ENCODE measurements around the gene EIF4H.
"Not testable (repeated sequence)": the region's sequence is repeated elsewhere in the genome, so short reads cannot be mapped to it uniquely, and the experiment has no call there.

The EIF4H gene

DNA sequence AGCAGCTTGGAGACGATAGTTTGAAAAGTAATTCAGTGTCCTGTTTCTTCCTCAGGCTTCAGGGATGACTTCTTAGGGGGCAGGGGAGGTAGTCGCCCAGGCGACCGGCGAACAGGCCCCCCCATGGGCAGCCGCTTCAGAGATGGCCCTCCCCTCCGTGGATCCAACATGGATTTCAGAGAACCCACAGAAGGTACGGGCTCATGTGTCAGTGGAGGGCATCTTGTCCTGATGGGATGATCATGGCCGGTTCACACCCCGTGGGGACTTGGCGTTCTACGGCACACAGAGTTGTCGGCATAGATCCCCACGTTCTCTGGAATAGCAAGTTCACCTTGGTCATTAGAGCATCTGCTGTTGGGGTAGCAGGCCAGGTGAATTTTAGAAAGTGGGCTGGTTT lies 20.5 kb downstream of the EIF4H start:
- H3K4me3 Mint-ChIP-seq: peak overlapping the region; percentile 40
- peaks cover 11% of the 10 kb centered on the region for H3K4me1 Mint-ChIP-seq
- ATAC-seq (replicated peaks; ENCODE audit: extremely low read depth, poor library complexity, severe bottlenecking) (no peak), DNase-seq (ENCODE audit: low spot score in 2 of 2) (no peak)
- H3K9me3 Mint-ChIP-seq: no peaks in the 10 kb centered on the region
- H3K36me3 Mint-ChIP-seq (ENCODE audit: insufficient read depth): peaks cover 78% of the 10 kb centered on the region
- H3K27me3 Mint-ChIP-seq: no peaks in the 10 kb centered on the region
- H3K27ac Mint-ChIP-seq (ENCODE audit: low read depth): peak overlapping the region; percentile 61

DNA sequence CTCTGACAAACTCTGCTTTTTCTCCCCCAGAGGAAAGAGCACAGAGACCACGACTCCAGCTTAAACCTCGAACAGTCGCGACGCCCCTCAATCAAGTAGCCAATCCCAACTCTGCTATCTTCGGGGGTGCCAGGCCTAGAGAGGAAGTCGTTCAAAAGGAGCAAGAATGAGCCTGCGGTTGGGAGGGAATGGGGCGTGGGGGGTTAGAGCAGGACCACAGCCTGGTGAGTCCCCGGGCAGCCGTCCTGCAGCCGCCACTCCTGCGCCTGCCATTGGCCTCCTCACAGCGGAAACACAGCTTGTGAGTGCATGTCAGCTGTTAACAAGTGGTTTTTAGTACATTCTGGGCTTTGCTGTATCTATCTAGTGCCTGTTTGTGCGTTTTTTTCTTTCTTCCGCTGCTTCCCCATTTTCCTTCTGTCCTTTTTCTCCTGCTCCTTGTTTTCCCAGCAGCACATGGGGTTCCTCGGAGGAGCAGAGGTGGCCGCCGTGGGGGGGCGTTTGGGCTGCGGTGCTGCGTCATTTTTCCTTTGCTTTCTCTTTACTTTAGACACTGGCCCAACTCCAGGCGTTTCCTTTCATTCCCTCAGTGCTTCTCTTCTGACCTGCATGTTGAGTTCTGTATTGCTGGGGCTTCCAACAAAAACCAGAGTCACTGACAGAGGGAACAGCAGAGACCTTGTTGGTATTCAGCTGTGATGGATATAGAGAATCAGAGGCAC lies 21.1 kb downstream of the EIF4H start:
- peak overlapping the region; percentile 40 for H3K4me3 Mint-ChIP-seq
- ATAC-seq (replicated peaks; ENCODE audit: extremely low read depth, poor library complexity, severe bottlenecking): peak; percentile 78

DNA sequence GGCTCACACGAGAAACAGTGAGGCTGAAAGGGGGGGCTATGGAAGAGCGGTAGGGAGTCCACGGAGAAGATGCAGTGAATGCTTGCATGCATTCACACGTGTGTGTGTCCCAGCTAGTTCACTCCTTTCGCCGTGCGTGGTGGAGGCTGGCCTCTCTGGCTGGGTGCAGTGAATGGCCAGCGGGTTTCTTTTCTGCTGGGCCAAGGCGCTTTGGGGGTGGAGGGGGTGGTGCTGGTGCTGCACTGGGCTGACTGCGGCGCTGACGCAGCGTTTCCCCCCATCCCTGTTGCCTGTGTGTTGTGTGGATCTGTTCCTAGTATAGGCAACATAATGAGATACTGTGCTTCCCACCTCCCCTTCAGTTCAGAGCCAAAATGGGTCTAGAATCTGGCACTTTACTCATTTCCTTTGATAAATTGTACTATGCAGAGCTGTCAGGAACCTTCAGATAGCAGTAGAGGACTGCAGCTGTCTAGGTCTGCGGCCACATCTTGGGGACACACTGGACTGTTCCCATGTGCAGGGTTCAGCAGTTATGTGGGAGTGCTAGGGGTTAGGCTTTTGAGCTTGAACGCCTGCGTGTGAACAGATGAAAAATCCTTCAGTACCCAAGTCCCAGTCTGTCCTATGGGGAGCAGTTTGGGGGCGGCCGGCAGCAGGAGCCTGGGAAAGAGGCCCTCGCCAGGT lies 22.0 kb downstream of the EIF4H start:
- H3K9me3 Mint-ChIP-seq; DNase-seq (ENCODE audit: low spot score in 2 of 2); ATAC-seq (replicated peaks; ENCODE audit: extremely low read depth, poor library complexity, severe bottlenecking); H3K27me3 Mint-ChIP-seq: not testable (repeated sequence)
- peaks cover 11% of the 10 kb centered on the region for H3K4me1 Mint-ChIP-seq
- H3K36me3 Mint-ChIP-seq (ENCODE audit: insufficient read depth): peaks cover 65% of the 10 kb centered on the region
- peak overlapping the region; percentile 61 for H3K27ac Mint-ChIP-seq (ENCODE audit: low read depth)
- H3K4me3 Mint-ChIP-seq: peak overlapping the region; percentile 18

More for the DNA sequence above, 21.1 kb downstream of the EIF4H start:
- H3K27me3 Mint-ChIP-seq; DNase-seq (ENCODE audit: low spot score in 2 of 2); H3K9me3 Mint-ChIP-seq: not testable (repeated sequence)
- H3K27ac Mint-ChIP-seq (ENCODE audit: low read depth): peak overlapping the region; percentile 61
- H3K4me1 Mint-ChIP-seq: peaks cover 11% of the 10 kb centered on the region
- H3K36me3 Mint-ChIP-seq (ENCODE audit: insufficient read depth): peaks cover 72% of the 10 kb centered on the region

DNA sequence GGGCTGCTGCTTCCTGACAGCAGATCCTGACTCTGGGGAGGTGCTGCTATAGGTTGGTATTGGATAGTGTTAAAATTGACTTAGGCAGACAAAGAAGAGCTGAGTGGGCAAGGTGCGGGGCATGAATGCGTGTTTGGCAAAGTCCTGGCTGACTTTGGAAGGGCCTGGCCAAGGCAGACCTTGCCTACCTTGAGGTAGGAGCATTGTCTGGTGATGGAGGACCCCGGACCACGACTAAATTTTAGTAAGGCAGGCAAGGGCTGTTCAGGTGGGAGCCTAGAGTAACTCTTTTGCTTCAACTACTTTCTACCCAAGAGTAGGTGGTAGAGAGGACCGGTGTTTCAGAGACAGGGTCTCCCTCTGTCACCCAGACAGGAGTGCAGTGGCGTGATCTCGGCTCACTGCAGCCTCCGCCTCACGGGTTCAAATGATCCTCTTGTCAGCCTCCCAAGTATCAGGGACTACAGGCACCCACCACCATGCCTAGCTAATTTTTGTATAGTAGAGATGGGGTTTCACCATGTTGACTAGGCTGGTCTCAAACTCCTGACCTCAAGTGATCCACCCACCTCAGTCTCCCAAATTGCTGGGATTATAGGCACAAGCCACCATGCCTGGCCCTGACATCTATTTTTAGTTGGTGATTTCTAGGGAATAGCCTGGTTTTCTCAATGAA lies 23.4 kb downstream of the EIF4H start:
- Mint-ChIP-seq H3K27me3 (no peaks in the 10 kb centered on the region), H3K27ac (ENCODE audit: low read depth) (peak overlapping the region; percentile 84), H3K4me1 (peaks cover 11% of the 10 kb centered on the region), H3K9me3 (no peaks in the 10 kb centered on the region), H3K36me3 (ENCODE audit: insufficient read depth) (peaks cover 51% of the 10 kb centered on the region), H3K4me3 (no peak overlapping the region)
- ATAC-seq (replicated peaks; ENCODE audit: extremely low read depth, poor library complexity, severe bottlenecking) (no peak), DNase-seq (ENCODE audit: low spot score in 2 of 2) (no peak)

DNA sequence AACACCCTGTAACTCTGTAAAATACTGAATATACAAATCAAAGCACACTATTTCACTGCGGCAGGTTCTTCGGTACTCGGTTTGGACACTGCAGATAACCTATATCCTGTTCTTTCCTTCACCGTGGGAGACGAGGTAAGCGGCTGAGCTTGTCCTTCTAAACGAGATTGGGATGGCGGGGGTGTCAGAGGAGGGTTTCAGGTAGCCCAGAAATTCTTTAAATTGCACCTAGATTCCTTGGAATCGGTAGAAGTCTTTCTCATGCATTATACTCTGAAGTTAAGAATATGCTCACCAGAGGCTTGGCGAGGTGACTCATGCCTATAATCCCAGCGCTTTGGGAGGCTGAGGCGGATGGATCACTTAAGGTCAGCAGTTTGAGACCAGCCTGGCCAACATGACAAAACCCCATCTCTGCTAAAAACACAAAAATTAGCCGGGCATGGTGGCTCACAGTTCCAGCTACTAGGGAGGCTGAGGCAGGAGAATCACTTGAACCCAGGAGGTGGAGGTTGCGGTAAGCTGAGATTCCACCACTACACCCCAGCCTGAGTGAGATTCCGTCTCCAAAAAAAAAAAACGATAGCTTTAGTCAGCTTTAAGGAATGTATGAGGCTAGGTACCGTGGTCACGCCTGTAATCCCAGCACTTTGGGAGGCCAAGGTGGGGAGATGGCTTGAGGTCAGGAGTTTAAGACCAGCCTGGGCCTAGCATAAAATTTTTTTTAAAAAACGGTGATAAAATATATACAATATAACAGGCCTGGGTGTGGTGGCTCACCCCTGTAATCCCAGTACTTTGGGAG lies 25.6 kb downstream of the EIF4H start:
- no peak overlapping the region for H3K4me3 Mint-ChIP-seq
- H3K27ac Mint-ChIP-seq (ENCODE audit: low read depth): no peak overlapping the region
- ATAC-seq (replicated peaks; ENCODE audit: extremely low read depth, poor library complexity, severe bottlenecking) (no peak), DNase-seq (ENCODE audit: low spot score in 2 of 2) (no peak)
- peaks cover 16% of the 10 kb centered on the region for H3K4me1 Mint-ChIP-seq
- H3K27me3 Mint-ChIP-seq: no peaks in the 10 kb centered on the region
- H3K9me3 Mint-ChIP-seq: no peaks in the 10 kb centered on the region
- peaks cover 31% of the 10 kb centered on the region for H3K36me3 Mint-ChIP-seq (ENCODE audit: insufficient read depth)

DNA sequence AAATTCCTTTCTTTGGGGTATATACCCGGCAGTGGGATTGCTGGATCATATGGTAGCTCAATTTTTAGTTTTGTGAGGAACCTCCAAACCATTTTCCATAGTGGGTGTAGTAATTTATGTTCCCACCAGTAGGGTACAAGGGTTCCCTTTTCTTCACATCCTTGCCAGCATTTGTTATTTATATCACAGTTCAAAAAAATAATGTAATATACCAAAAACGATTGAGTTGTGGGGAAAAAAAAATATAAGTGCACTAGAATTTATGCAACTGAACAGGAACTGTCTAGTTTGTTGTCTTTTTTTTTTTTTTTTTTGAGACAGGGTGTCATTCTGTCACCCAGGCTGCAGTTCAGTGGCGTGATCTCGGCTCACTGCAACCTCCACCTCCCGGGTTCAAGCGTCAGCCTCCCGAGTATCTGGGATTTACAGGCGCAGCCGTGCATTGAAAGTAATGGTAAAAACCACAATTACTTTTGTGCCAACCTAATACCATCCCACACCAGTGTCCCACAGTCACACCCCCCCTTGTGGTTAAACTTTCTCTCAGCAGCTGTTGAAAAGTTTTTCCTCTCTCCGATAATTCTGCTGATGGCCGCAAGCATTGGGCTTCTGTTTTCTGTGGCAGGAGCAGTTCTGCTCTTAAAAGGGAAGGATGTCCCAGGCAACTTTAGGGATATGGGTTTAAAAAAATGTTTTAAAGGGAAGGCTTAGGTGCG lies 28.8 kb downstream of the EIF4H start:
- H3K36me3 Mint-ChIP-seq (ENCODE audit: insufficient read depth): peaks cover 7% of the 10 kb centered on the region
- ATAC-seq (replicated peaks; ENCODE audit: extremely low read depth, poor library complexity, severe bottlenecking) (peak; percentile 22), DNase-seq (ENCODE audit: low spot score in 2 of 2) (no peak)
- H3K9me3 Mint-ChIP-seq: no peaks in the 10 kb centered on the region
- peak overlapping the region; percentile 92 for H3K27ac Mint-ChIP-seq (ENCODE audit: low read depth)
- H3K4me1 Mint-ChIP-seq: peaks cover 15% of the 10 kb centered on the region
- no peaks in the 10 kb centered on the region for H3K27me3 Mint-ChIP-seq
- H3K4me3 Mint-ChIP-seq: no peak overlapping the region

DNA sequence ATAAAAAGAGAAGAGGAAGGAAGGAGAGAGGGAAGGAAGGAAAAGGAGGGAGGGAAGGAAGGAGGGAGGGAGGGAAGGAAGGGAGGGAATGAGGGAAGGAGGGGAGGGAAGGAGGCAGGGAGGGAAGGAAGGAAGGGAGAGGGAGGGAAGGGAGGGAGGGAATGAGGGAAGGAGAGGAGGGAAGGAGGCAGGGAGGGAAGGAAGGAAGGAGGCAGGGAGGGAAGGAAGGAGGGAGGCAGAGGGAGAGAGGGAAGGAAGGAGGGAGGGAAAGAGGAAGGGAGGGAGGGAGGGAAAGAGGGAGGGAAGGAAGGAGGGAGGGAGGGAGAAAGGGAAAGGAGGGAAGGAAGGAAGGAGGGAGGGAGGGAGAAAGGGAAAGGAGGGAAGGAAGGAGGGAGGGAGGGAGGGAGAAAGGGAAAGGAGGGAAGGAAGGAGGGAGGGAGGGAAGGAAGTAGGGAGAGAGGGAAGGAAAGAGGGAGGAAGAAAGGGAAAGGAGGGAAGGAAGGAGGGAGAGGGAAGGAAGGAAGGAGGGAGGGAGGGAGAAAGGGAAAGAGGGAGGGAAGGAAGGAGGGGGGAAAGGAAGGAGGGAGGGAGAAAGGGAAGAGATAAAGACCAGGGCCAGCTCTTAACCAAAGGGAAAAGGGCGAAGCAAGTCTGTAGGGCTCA lies 29.9 kb downstream of the EIF4H start:
- DNase-seq (ENCODE audit: low spot score in 2 of 2) (no peak), ATAC-seq (replicated peaks; ENCODE audit: extremely low read depth, poor library complexity, severe bottlenecking) (no peak)
- H3K9me3 Mint-ChIP-seq: no peaks in the 10 kb centered on the region
- H3K4me3 Mint-ChIP-seq: no peak overlapping the region
- peak overlapping the region; percentile 92 for H3K27ac Mint-ChIP-seq (ENCODE audit: low read depth)
- peaks cover 2% of the 10 kb centered on the region for H3K36me3 Mint-ChIP-seq (ENCODE audit: insufficient read depth)
- H3K27me3 Mint-ChIP-seq: no peaks in the 10 kb centered on the region
- H3K4me1 Mint-ChIP-seq: peaks cover 16% of the 10 kb centered on the region

DNA sequence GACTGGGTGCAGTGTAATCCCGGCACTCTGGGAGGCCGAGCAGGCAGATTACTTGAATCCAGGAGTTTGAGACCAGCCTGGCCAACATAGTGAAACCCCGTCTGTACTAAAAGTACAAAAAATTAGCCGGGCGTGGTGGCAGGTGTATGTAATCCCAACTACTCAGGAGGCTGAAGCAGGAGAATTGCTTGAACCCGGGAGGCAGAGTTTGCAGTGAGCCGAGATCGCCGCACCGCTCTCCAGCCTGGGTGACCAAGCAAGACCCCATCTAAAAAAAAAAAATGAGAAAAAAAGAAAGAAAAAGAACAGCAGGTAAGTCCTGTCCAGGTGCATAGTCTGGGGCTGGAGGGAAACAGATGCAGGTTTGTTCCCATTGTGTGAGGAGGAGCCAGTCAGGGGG lies 31.9 kb downstream of the EIF4H start:
- peaks cover 21% of the 10 kb centered on the region for H3K4me1 Mint-ChIP-seq
- not testable (repeated sequence) for H3K27ac Mint-ChIP-seq (ENCODE audit: low read depth); DNase-seq (ENCODE audit: low spot score in 2 of 2); H3K9me3 Mint-ChIP-seq; ATAC-seq (replicated peaks; ENCODE audit: extremely low read depth, poor library complexity, severe bottlenecking); H3K27me3 Mint-ChIP-seq; H3K36me3 Mint-ChIP-seq (ENCODE audit: insufficient read depth)
- H3K4me3 Mint-ChIP-seq: peak overlapping the region; percentile 25

DNA sequence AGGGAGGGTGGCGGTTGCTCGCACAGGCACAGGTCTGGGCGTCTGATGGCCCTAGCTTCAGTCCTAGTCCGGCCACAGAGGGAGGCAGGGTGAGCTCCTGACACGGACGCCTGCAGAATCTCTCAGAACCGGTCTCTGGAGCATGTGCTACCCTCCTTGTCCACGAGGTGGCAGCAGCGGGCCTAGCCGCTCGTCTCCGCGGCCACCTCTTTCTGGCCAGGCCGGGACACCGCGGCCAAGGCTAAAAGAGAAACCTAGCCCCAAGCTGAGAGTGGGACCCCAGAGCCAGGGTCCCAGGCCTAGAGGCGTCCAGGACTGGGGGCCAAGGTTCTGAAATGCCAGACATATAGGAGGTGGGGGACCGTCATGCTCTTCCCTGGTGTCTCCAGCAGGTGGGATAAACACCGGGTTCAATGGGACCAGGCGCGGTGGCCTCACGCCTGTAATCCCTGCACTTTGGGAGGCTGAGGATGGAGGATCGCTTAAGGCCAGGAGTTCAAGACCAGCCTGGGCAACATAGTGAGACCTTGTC lies 32.5 kb downstream of the EIF4H start:
- H3K27me3 Mint-ChIP-seq: no peaks in the 10 kb centered on the region
- DNase-seq (ENCODE audit: low spot score in 2 of 2) (peak; percentile 62 to 85), ATAC-seq (replicated peaks; ENCODE audit: extremely low read depth, poor library complexity, severe bottlenecking) (peak; percentile 60)
- peaks cover 21% of the 10 kb centered on the region for H3K4me1 Mint-ChIP-seq
- no peaks in the 10 kb centered on the region for H3K36me3 Mint-ChIP-seq (ENCODE audit: insufficient read depth)
- no peaks in the 10 kb centered on the region for H3K9me3 Mint-ChIP-seq
- H3K4me3 Mint-ChIP-seq: peak overlapping the region; percentile 25
- peak overlapping the region; percentile 64 for H3K27ac Mint-ChIP-seq (ENCODE audit: low read depth)

DNA sequence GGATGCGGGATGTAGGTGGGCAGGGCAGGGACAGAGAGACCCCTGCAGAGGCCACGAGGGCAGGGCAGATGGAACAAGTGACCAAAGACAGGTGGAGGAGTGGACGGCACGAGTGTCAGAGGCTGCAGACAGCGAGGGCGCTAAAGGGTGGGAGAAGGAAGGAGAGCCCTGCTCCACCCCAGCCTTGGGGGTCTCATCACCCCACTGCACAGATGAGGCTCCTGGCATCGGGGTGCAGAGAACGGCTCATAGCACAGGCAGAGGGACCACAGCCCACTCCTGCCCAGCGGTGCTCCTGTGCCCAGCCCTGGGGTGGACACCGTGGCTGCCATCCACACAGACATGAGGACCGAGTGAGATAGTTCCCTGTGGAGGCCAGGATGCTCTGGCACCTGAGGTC lies 33.4 kb downstream of the EIF4H start:
- Mint-ChIP-seq H3K9me3 (no peaks in the 10 kb centered on the region), H3K36me3 (ENCODE audit: insufficient read depth) (peaks cover 1% of the 10 kb centered on the region), H3K4me1 (peaks cover 21% of the 10 kb centered on the region), H3K27me3 (no peaks in the 10 kb centered on the region), H3K27ac (ENCODE audit: low read depth) (peak overlapping the region; percentile 64), H3K4me3 (no peak overlapping the region)
- no peak for ATAC-seq (replicated peaks; ENCODE audit: extremely low read depth, poor library complexity, severe bottlenecking)
- DNase-seq (ENCODE audit: low spot score in 2 of 2): no peak

GRCh38 chr7:74208241-74208640 lies 34.1 kb downstream of the EIF4H start:
- not testable (repeated sequence) for DNase-seq (ENCODE audit: low spot score in 2 of 2); H3K27me3 Mint-ChIP-seq; H3K4me3 Mint-ChIP-seq; H3K9me3 Mint-ChIP-seq; H3K36me3 Mint-ChIP-seq (ENCODE audit: insufficient read depth); H3K27ac Mint-ChIP-seq (ENCODE audit: low read depth); ATAC-seq (replicated peaks; ENCODE audit: extremely low read depth, poor library complexity, severe bottlenecking)
- H3K4me1 Mint-ChIP-seq: peaks cover 21% of the 10 kb centered on the region

All from central memory CD8-positive, alpha-beta T cell (primary cell).